H1 (cell line): ENCODE measurements around the gene POM121L12. TPM values are rescaled to one million over a fixed set of nuclear protein-coding genes. Genes with fewer than 3 reads are reported as not detected.

ENCODE experiments used
- CTCF ChIA-PET: fragments of 300-600 bp; sonication (Branson Sonifier 250); formaldehyde crosslinking; loops from one replicate; lab custom pipeline; 2021; ENCODE audit not compliant: partially characterized antibody; lab: Charles Lee
- POLR2A ChIA-PET: fragments of 300-600 bp; sonication (Branson Sonifier 250); formaldehyde crosslinking; loops from one replicate; lab custom pipeline; 2021; ENCODE audit warnings: inconsistent platforms; ENCODE audit not compliant: partially characterized antibody; lab: Charles Lee
- DNase-seq, 2 experiments: peaks; one replicate each; pipeline versions ENCODE4 v3.0.0 to v3.0.0-alpha.2; 2010 to 2022; ENCODE audit warnings: low spot score in 2 of 2, low read depth in 1 of 2, mixed read lengths in 1 of 2
- FAIRE-seq: peaks from 2 replicates; lab custom pipeline; 2011; peaks lifted over from hg19 to GRCh38; lab: Jason Lieb, UNC
- H2AFZ ChIP-seq: 2 replicates; pipeline ENCODE4 v1.8.1; 2012; ENCODE audit warnings: low read length, inconsistent platforms
- H2AK5ac ChIP-seq: 2 replicates; pipeline ENCODE4 v1.6.1; 2013; ENCODE audit warnings: low read depth, low read length
- H2BK120ac ChIP-seq: replicated peaks from 2 replicates; pipeline ENCODE3; 2013; ENCODE audit warnings: low read depth, low read length, inconsistent platforms
- H2BK12ac ChIP-seq: 2 replicates; pipeline ENCODE4 v1.6.1; 2013; ENCODE audit warnings: low read depth, low read length
- H2BK15ac ChIP-seq: 2 replicates; pipeline ENCODE4 v1.6.1; 2013; ENCODE audit warnings: low read length
- H2BK20ac ChIP-seq: 2 replicates; pipeline ENCODE4 v1.6.1; 2013; ENCODE audit warnings: low read length
- H2BK5ac ChIP-seq: 2 replicates; pipeline ENCODE4 v1.6.1; 2013; ENCODE audit warnings: low read depth, low read length
- H3K14ac ChIP-seq: 2 replicates; pipeline ENCODE4 v1.6.1; 2013; ENCODE audit warnings: inconsistent platforms; ENCODE audit not compliant: insufficient read length
- H3K18ac ChIP-seq: 2 replicates; pipeline ENCODE4 v1.6.1; 2013; ENCODE audit warnings: low read length; ENCODE audit errors: extremely low read depth
- H3K23ac ChIP-seq: 2 replicates; pipeline ENCODE4 v1.6.1; 2013; ENCODE audit warnings: inconsistent platforms; ENCODE audit not compliant: insufficient read length
- H3K23me2 ChIP-seq: 2 replicates; pipeline ENCODE4 v1.6.1; 2013; ENCODE audit warnings: low read depth, low read length
- H3K27ac ChIP-seq: 2 replicates; pipeline ENCODE4 v1.6.1; 2011; ENCODE audit warnings: low read depth, low read length, inconsistent platforms
- H3K27me3 ChIP-seq, 4 experiments: replicated peaks in 1 of 4; 1 replicate in 1 of 4; 2 replicates in 3 of 4; pipeline versions ENCODE4 v1.6.1 to v1.8.1; 2011 to 2013; ENCODE audit warnings: low read length in 3 of 4, mild to moderate bottlenecking in 3 of 4, inconsistent platforms in 2 of 4, mixed read lengths in 2 of 4, moderate library complexity in 1 of 4; ENCODE audit not compliant: control insufficient read depth in 3 of 4, insufficient read depth in 3 of 4; ENCODE audit errors: extremely low read depth in 1 of 4
- H3K36me3 ChIP-seq, 4 experiments: 2 replicates each; pipeline versions ENCODE4 v1.6.1 to v1.8.1; 2011 to 2013; ENCODE audit warnings: mild to moderate bottlenecking in 4 of 4, low read length in 3 of 4, moderate library complexity in 2 of 4, control low read depth in 1 of 4, inconsistent platforms in 1 of 4; ENCODE audit not compliant: insufficient read depth in 4 of 4, control insufficient read depth in 2 of 4
- H3K4ac ChIP-seq: replicated peaks from 2 replicates; pipeline ENCODE3; 2013; ENCODE audit warnings: low read length, low read depth, mixed read lengths, inconsistent platforms; ENCODE audit not compliant: insufficient read length
- H3K4me1 ChIP-seq, 4 experiments: replicated peaks in 1 of 4; 1 replicate in 1 of 4; 2 replicates in 3 of 4; pipeline versions ENCODE4 v1.6.1 to v1.8.1; 2011 to 2013; ENCODE audit warnings: low read length in 3 of 4, inconsistent platforms in 2 of 4, mixed read lengths in 1 of 4; ENCODE audit not compliant: insufficient read depth in 4 of 4, control insufficient read depth in 3 of 4
- H3K4me2 ChIP-seq, 2 experiments: 2 replicates each; pipeline versions ENCODE4 v1.6.1 to v1.8.1; 2011 to 2013; ENCODE audit warnings: low read depth in 2 of 2, low read length in 2 of 2, control low read depth in 1 of 2, inconsistent platforms in 1 of 2, mild to moderate bottlenecking in 1 of 2; ENCODE audit not compliant: insufficient read depth in 1 of 2
- H3K4me3 ChIP-seq, 4 experiments: fragments of 200-600, 300-600 bp in 1 of 4; sonication (generic), shearing (Covaris generic), sonication (Bioruptor Twin) in 1 of 4; 2 replicates each; pipeline versions ENCODE4 v1.5.1 to v1.8.1; 2011 to 2016; ENCODE audit warnings: low read length in 4 of 4, low read depth in 3 of 4, control low read depth in 2 of 4, inconsistent platforms in 2 of 4, mild to moderate bottlenecking in 2 of 4, mixed read lengths in 1 of 4, moderate library complexity in 1 of 4; ENCODE audit not compliant: insufficient read depth in 2 of 4; ENCODE audit errors: extremely low read depth in 1 of 4
- H3K56ac ChIP-seq: replicated peaks from 2 replicates; pipeline ENCODE3; 2013; ENCODE audit warnings: low read depth, mild to moderate bottlenecking, mixed read lengths, low read length, inconsistent platforms; ENCODE audit not compliant: insufficient read length
- H3K79me1 ChIP-seq: 2 replicates; pipeline ENCODE4 v1.6.1; 2013; ENCODE audit warnings: low read depth, low read length, control low read depth
- H3K79me2 ChIP-seq, 2 experiments: 2 replicates each; pipeline versions ENCODE4 v1.6.1 to v1.8.1; 2012 to 2013; ENCODE audit warnings: low read length in 2 of 2, mild to moderate bottlenecking in 2 of 2, inconsistent platforms in 1 of 2; ENCODE audit not compliant: insufficient read depth in 2 of 2, control insufficient read depth in 1 of 2
- H3K9ac ChIP-seq, 4 experiments: replicated peaks in 1 of 4; 1 replicate in 1 of 4; 2 replicates in 3 of 4; pipeline versions ENCODE4 v1.6.1 to v1.8.1; 2011 to 2013; ENCODE audit warnings: low read depth in 3 of 4, low read length in 3 of 4, control low read depth in 2 of 4, mild to moderate bottlenecking in 2 of 4, moderate library complexity in 2 of 4, inconsistent platforms in 1 of 4; ENCODE audit errors: extremely low read depth in 1 of 4
- H3K9me3 ChIP-seq, 2 experiments: 2 replicates each; pipeline versions ENCODE4 v1.6.1 to v1.8.1; 2012 to 2013; ENCODE audit warnings: mild to moderate bottlenecking in 2 of 2, moderate library complexity in 2 of 2, control low read depth in 1 of 2, inconsistent platforms in 1 of 2, low read depth in 1 of 2, low read length in 1 of 2, mixed read lengths in 1 of 2; ENCODE audit not compliant: insufficient read depth in 2 of 2
- H4K20me1 ChIP-seq, 2 experiments: replicated peaks in 1 of 2; 2 replicates each; pipeline versions ENCODE3 to v1.8.1; 2011 to 2013; ENCODE audit warnings: inconsistent platforms in 2 of 2, low read length in 2 of 2, mild to moderate bottlenecking in 1 of 2; ENCODE audit not compliant: insufficient read depth in 2 of 2, control insufficient read depth in 1 of 2
- H4K5ac ChIP-seq: 2 replicates; pipeline ENCODE4 v1.6.1; 2013; ENCODE audit warnings: low read length, low read depth, mixed read lengths, inconsistent platforms; ENCODE audit not compliant: insufficient read length
- H4K8ac ChIP-seq: 2 replicates; pipeline ENCODE4 v1.8.0; 2013; ENCODE audit warnings: mild to moderate bottlenecking, moderate library complexity, low read length, inconsistent platforms; ENCODE audit not compliant: insufficient read depth; ENCODE audit errors: extremely low read depth
- H4K91ac ChIP-seq: replicated peaks from 2 replicates; pipeline ENCODE3; 2013; ENCODE audit warnings: low read length, mixed read lengths, inconsistent platforms; ENCODE audit not compliant: insufficient read length
- CBX5 ChIP-seq: fragments of 300-800, 300-1000 bp; sonication (generic); IDR thresholded peaks from 2 replicates; pipeline ENCODE4 v1.7.1; 2016; ENCODE audit warnings: antibody characterized with exemption, low read length, low read depth
- CBX8 ChIP-seq: fragments of 300-800, 300-1000 bp; sonication (generic); IDR thresholded peaks from 2 replicates; pipeline ENCODE4 v1.7.1; 2016; ENCODE audit warnings: low read depth, low read length, borderline replicate concordance
- CEBPB ChIP-seq: IDR thresholded peaks from 2 replicates; pipeline ENCODE4 v1.6.1; 2012; ENCODE audit warnings: low read depth, low read length
- CHD2 ChIP-seq: IDR thresholded peaks from 2 replicates; pipeline ENCODE4 v1.6.1; 2012; ENCODE audit warnings: low read length, improper control_type of control experiment
- EGR1 ChIP-seq: IDR thresholded peaks from 2 replicates; pipeline ENCODE4 v1.6.1; 2011; ENCODE audit warnings: low read depth, low read length, borderline replicate concordance
- FOSL1 ChIP-seq: IDR thresholded peaks from 2 replicates; pipeline ENCODE4 v1.6.1; 2011; ENCODE audit warnings: mild to moderate bottlenecking, low read depth, low read length, moderate library complexity; ENCODE audit not compliant: insufficient read depth
- NANOG ChIP-seq: IDR thresholded peaks from 2 replicates; pipeline ENCODE4 v1.6.1; 2011; ENCODE audit warnings: low read length, low read depth, mild to moderate bottlenecking, inconsistent platforms; ENCODE audit not compliant: insufficient read depth, poor library complexity, severe bottlenecking
- RXRA ChIP-seq: IDR thresholded peaks from 2 replicates; pipeline ENCODE4 v1.6.1; 2011; ENCODE audit warnings: low read depth, mild to moderate bottlenecking, low read length, moderate library complexity; ENCODE audit not compliant: insufficient read depth
- TBP ChIP-seq: IDR thresholded peaks from 2 replicates; pipeline ENCODE4 v1.6.1; 2011; ENCODE audit warnings: low read depth, low read length, improper control_type of control experiment
- ZNF274 ChIP-seq: IDR thresholded peaks from 2 replicates; pipeline ENCODE4 v1.7.0; 2012; ENCODE audit warnings: low read length, borderline replicate concordance; ENCODE audit errors: extremely low read depth
- WGBS, 2 experiments: shearing (Covaris generic) in 1 of 2; methylation state at CpG; one replicate each; pipeline versions ENCODE4 v1.1.6 to v1.1.7; 2013 to 2015; ENCODE audit warnings: low lambda C conversion rate in 2 of 2, mixed read lengths in 2 of 2, inconsistent platforms in 1 of 2, low coverage in 1 of 2, missing lambda C conversion rate in 1 of 2; ENCODE audit not compliant: insufficient replicate concordance in 2 of 2, insufficient coverage in 1 of 2, insufficient read length in 1 of 2; ENCODE audit errors: extremely low coverage in 1 of 2, missing lambda C conversion rate in 1 of 2; 5-methylcytosine and 5-hydroxymethylcytosine counted together
- polyA plus RNA-seq, 7 experiments: library from polyadenylated mRNA; depleted of rRNA in 3 of 7; stranded (reverse) in 5 of 7; unstranded in 2 of 7; fragments of >200 nt in 5 of 7; fragments of 200-250 nt in 2 of 7; gene quantifications; 1 replicate in 5 of 7; 2 replicates in 1 of 7; 4 replicates in 1 of 7; pipeline versions ENCODE4 v1.2.1 to v1.2.3, GENCODE V29; 2011 to 2013; ENCODE audit warnings: missing spikeins in 2 of 7, mixed read lengths in 2 of 7
- total RNA-seq: library from RNA; stranded (reverse); fragmentation: NEBNext Ultra II Directional; extraction: Animal tissue kit (Norgen Biotek cat#: 25700); gene quantifications from 2 replicates; pipeline ENCODE4 v1.2.1, GENCODE V29; 2021
- TF ChIP-seq, protein P1 (sequence below): IDR thresholded peaks from 2 replicates; pipeline ENCODE4 v1.6.1; 2011; ENCODE audit warnings: low read length, improper control_type of control experiment
- TF ChIP-seq, protein P2 (sequence below): IDR thresholded peaks from 2 replicates; pipeline ENCODE4 v1.6.1; 2011; ENCODE audit warnings: low read depth, mild to moderate bottlenecking, low read length; ENCODE audit not compliant: insufficient read depth

POM121L12 gene
- total and polyA plus RNA-seq, 2 of the 8 experiments (the other 6 are each of a cell fraction or from before 2014, with no cell fraction given), result not detected

DNA sequence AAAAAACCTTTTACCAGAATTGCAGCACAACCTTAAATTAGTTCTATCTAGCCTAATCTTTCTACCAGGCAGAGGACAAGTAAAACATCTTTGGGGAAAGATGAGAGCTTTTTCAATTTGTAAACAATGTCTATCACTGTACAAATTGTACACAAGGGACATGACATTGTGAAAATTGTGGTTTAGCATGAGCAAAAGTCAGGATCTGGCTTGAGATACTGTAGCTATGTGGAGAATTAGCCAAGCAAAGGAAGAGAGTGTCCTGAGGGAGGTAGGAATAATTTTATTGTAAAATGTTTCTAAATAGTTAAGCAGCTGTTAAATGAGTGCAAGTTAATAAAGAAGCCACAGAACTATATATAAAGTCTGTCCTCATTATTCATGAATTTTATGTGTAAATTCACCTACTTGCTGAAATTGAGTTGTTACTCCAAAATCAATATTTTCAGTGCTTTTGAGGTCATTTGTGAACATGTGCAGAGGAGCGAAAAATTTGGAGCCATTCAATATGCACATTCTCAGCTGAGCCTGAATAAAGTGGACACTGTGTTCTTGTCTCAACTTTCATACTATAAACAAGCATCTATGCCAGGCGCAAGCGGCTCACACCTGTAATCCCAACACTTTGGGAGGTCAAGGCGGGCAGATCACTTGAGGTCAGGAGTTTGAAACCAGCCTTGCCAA is 42.8 kb upstream of the POM121L12 start:
- CTCF ChIA-PET, result no interaction called here
- WGBS, 2 experiments, result 91% methylated on average over 4 of the region's 4 CpGs; no CpG with 5 or more reads in 1 of the 2 experiments
- Histone ChIP-seq H4K5ac (no peak overlapping the region), H3K36me3 (no peaks in the 10 kb centered on the region), H3K4ac (no peak overlapping the region), H3K79me1 (no peaks in the 10 kb centered on the region), H2BK12ac (no peak overlapping the region), H3K4me2 (no peak overlapping the region), H2BK20ac (no peak overlapping the region), H4K91ac (no peak overlapping the region), H3K56ac (no peak overlapping the region), H3K9me3 (no peaks in the 10 kb centered on the region; a peak in 1 of 4 replicates), H3K4me3 (no peak overlapping the region), H3K18ac (no peak overlapping the region), H3K27me3 (no peaks in the 10 kb centered on the region), H4K20me1 (no peaks in the 10 kb centered on the region), H4K8ac (no peak overlapping the region), H3K9ac (no peak overlapping the region), H3K14ac (no peak overlapping the region), H2AFZ (no peak overlapping the region), H3K27ac (no peak overlapping the region), H2BK15ac (no peak overlapping the region), H2BK120ac (no peak overlapping the region), H2AK5ac (no peak overlapping the region), H3K23ac (no peak overlapping the region), H2BK5ac (no peak overlapping the region), H3K79me2 (no peaks in the 10 kb centered on the region), H3K23me2 (no peaks in the 10 kb centered on the region), H3K4me1 (no peaks in the 10 kb centered on the region)
- POLR2A ChIA-PET, result no interaction called here
- FAIRE-seq (no peak), DNase-seq (no peak)
- TF ChIP-seq RXRA (no peak), ZNF274 (no peak), FOSL1 (no peak), NANOG (no peak), EGR1 (no peak), CBX8 (no peak), CBX5 (no peak), CHD2 (no peak), CEBPB (no peak), TBP (no peak)
- TF ChIP-seq, protein P1, sequence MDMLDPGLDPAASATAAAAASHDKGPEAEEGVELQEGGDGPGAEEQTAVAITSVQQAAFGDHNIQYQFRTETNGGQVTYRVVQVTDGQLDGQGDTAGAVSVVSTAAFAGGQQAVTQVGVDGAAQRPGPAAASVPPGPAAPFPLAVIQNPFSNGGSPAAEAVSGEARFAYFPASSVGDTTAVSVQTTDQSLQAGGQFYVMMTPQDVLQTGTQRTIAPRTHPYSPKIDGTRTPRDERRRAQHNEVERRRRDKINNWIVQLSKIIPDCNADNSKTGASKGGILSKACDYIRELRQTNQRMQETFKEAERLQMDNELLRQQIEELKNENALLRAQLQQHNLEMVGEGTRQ, result no peak
- TF ChIP-seq, protein P2, sequence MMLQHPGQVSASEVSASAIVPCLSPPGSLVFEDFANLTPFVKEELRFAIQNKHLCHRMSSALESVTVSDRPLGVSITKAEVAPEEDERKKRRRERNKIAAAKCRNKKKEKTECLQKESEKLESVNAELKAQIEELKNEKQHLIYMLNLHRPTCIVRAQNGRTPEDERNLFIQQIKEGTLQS, result no peak
